IMR-90 (cell line): Measurements from ENCODE around the gene CDKAL1. TPM values are rescaled to one million over a fixed set of nuclear protein-coding genes. Genes with fewer than 3 reads are reported as not detected.

ENCODE experiments used
- ATAC-seq: fragments of 200-7000 bp; cut with Tn5 transposase; 2 replicates; pipeline ENCODE4 v1.9.1; 2020; ENCODE audit warnings: low read depth, mild to moderate bottlenecking, moderate library complexity
- BruUV-seq: library from RNA; stranded (reverse); fragments of 400-500 nt; replicated peaks from 2 replicates; lab custom pipeline; 2021; lab: Mats Ljungman, UMichigan
- CTCF ChIA-PET: fragments of 300-600 bp; formaldehyde crosslinking; extraction: SDS; loops from one replicate; lab custom pipeline; 2021; ENCODE audit warnings: antibody characterized with exemption; lab: Yijun Ruan, JAX
- POLR2A ChIA-PET: fragments of 300-600 bp; sonication (Branson Sonifier 250); formaldehyde crosslinking; loops from one replicate; lab custom pipeline; 2022; ENCODE audit warnings: antibody characterized with exemption; ENCODE audit not compliant: unreplicated experiment; lab: Charles Lee
- DNase-seq: peaks from one replicate; pipeline ENCODE4 v3.0.0; 2013
- H2AFZ ChIP-seq: replicated peaks from 2 replicates; pipeline ENCODE3; 2013; ENCODE audit warnings: low read length, mild to moderate bottlenecking; ENCODE audit not compliant: poor library complexity
- H2AK5ac ChIP-seq: 2 replicates; pipeline ENCODE4 v1.6.1; 2013; ENCODE audit warnings: low read depth, low read length, inconsistent platforms
- H2AK9ac ChIP-seq: replicated peaks from 2 replicates; pipeline ENCODE3; 2013; ENCODE audit warnings: mild to moderate bottlenecking, low read depth, low read length, moderate library complexity; ENCODE audit not compliant: poor library complexity
- H2BK120ac ChIP-seq: 2 replicates; pipeline ENCODE4 v1.6.1; 2013; ENCODE audit warnings: low read depth, low read length, inconsistent platforms
- H2BK15ac ChIP-seq: 3 replicates; pipeline ENCODE4 v1.6.1; 2013; ENCODE audit warnings: low read depth, low read length, inconsistent platforms
- H2BK20ac ChIP-seq: 2 replicates; pipeline ENCODE4 v1.6.1; 2013; ENCODE audit warnings: low read depth, mild to moderate bottlenecking, inconsistent platforms, low read length, moderate library complexity
- H2BK5ac ChIP-seq: 2 replicates; pipeline ENCODE4 v1.6.1; 2013; ENCODE audit warnings: mild to moderate bottlenecking, low read depth, low read length, inconsistent platforms; ENCODE audit not compliant: poor library complexity, severe bottlenecking
- H3K14ac ChIP-seq: replicated peaks from 2 replicates; pipeline ENCODE4 v1.6.1; 2013; ENCODE audit warnings: low read depth, low read length, inconsistent platforms
- H3K18ac ChIP-seq: 2 replicates; pipeline ENCODE4 v1.6.1; 2013; ENCODE audit warnings: low read depth, low read length, control low read depth
- H3K23ac ChIP-seq: 2 replicates; pipeline ENCODE4 v1.6.1; 2013; ENCODE audit warnings: low read depth, low read length, inconsistent platforms
- H3K27ac ChIP-seq: 2 replicates; pipeline ENCODE4 v1.5.1; 2013; ENCODE audit warnings: mild to moderate bottlenecking, control low read depth, low read length; ENCODE audit not compliant: insufficient read depth
- H3K27me3 ChIP-seq: 2 replicates; pipeline ENCODE4 v1.6.1; 2013; ENCODE audit warnings: low read length; ENCODE audit not compliant: control insufficient read depth, insufficient read depth
- H3K36me3 ChIP-seq: 2 replicates; pipeline ENCODE4 v1.6.1; 2013; ENCODE audit warnings: low read length, mixed read lengths; ENCODE audit not compliant: control insufficient read depth, insufficient read depth
- H3K4ac ChIP-seq: 2 replicates; pipeline ENCODE4 v1.6.1; 2013; ENCODE audit warnings: low read depth, low read length, inconsistent platforms
- H3K4me1 ChIP-seq: 2 replicates; pipeline ENCODE4 v1.6.1; 2013; ENCODE audit warnings: low read length, mixed read lengths; ENCODE audit not compliant: control insufficient read depth, insufficient read depth
- H3K4me2 ChIP-seq: 2 replicates; pipeline ENCODE4 v1.6.1; 2013; ENCODE audit warnings: low read depth, mild to moderate bottlenecking, control low read depth, low read length, moderate library complexity
- H3K4me3 ChIP-seq: 2 replicates; pipeline ENCODE4 v1.5.1; 2013; ENCODE audit warnings: low read depth, mild to moderate bottlenecking, control low read depth, low read length, moderate library complexity; ENCODE audit not compliant: insufficient read depth
- H3K56ac ChIP-seq: 2 replicates; pipeline ENCODE4 v1.6.1; 2013; ENCODE audit warnings: low read length, inconsistent platforms; ENCODE audit not compliant: insufficient read depth; ENCODE audit errors: extremely low read depth
- H3K79me1 ChIP-seq, 2 experiments: 2 replicates each; pipeline ENCODE4 v1.6.1; 2013; ENCODE audit warnings: low read length in 2 of 2, inconsistent platforms in 1 of 2, low read depth in 1 of 2
- H3K9ac ChIP-seq: 2 replicates; pipeline ENCODE4 v1.6.1; 2013; ENCODE audit warnings: low read depth, low read length, control low read depth
- H3K9me1 ChIP-seq: 2 replicates; pipeline ENCODE4 v1.6.1; 2013; ENCODE audit warnings: low read length, inconsistent platforms; ENCODE audit not compliant: insufficient read depth
- H3K9me3 ChIP-seq: 2 replicates; pipeline ENCODE4 v1.6.1; 2013; ENCODE audit warnings: low read length; ENCODE audit not compliant: control insufficient read depth, insufficient read depth
- H4K20me1 ChIP-seq: 2 replicates; pipeline ENCODE4 v1.6.1; 2013; ENCODE audit warnings: low read length, inconsistent platforms; ENCODE audit not compliant: insufficient read depth
- H4K5ac ChIP-seq: 2 replicates; pipeline ENCODE4 v1.6.1; 2013; ENCODE audit warnings: mild to moderate bottlenecking, low read depth, low read length, control low read depth
- H4K8ac ChIP-seq, 2 experiments: 2 replicates each; pipeline ENCODE4 v1.6.1; 2013; ENCODE audit warnings: low read depth in 2 of 2, low read length in 2 of 2, control low read depth in 1 of 2, inconsistent platforms in 1 of 2
- H4K91ac ChIP-seq: 2 replicates; pipeline ENCODE4 v1.6.1; 2013; ENCODE audit warnings: low read depth, low read length, inconsistent platforms; ENCODE audit not compliant: insufficient read depth
- BHLHE40 ChIP-seq: fragments of 150-350 bp; IDR thresholded peaks from 2 replicates; pipeline ENCODE4 v1.6.1; 2016; ENCODE audit warnings: mild to moderate bottlenecking, low read depth, low read length
- CEBPB ChIP-seq: IDR thresholded peaks from 2 replicates; pipeline ENCODE4 v1.6.1; 2012; ENCODE audit warnings: low read depth, low read length, improper control_type of control experiment
- MAFK ChIP-seq: IDR thresholded peaks from 2 replicates; pipeline ENCODE4 v1.6.1; 2012; ENCODE audit warnings: low read depth, low read length, improper control_type of control experiment
- WGBS, 2 experiments: methylation state at CpG; one replicate each; pipeline versions ENCODE4 v1.1.5 to v1.1.7; 2013; ENCODE audit warnings: missing lambda C conversion rate in 2 of 2; ENCODE audit not compliant: insufficient read length in 1 of 2; ENCODE audit errors: extremely low coverage in 2 of 2; 5-methylcytosine and 5-hydroxymethylcytosine counted together
- dilution Hi-C: fragments of 300-500 bp; cut with HindIII; formaldehyde crosslinking; loops from one replicate; pipeline ENCODE4 v1.14.3; 2018; ENCODE audit warnings: low sequenced_read_pairs; ENCODE audit not compliant: unreplicated experiment
- in situ Hi-C: fragments of 300-500 bp; cut with MboI; formaldehyde crosslinking; loops from 3 replicates; pipeline ENCODE4 v1.14.3; 2019; ENCODE audit warnings: low sequenced_read_pairs, inconsistent platforms, mixed read lengths
- intact Hi-C: fragments of 100-400 bp; cut with micrococcal nuclease; formaldehyde crosslinking; loops from 2 replicates; pipeline ENCODE4 v1.10.0; 2022
- polyA plus RNA-seq, 3 experiments: library from polyadenylated mRNA; depleted of rRNA; stranded (reverse); fragments of >200 nt; gene quantifications; 2 replicates each; pipeline ENCODE4 v1.2.3, GENCODE V29; 2012; ENCODE audit warnings: low replicate concordance in 1 of 3
- total RNA-seq: library from RNA; depleted of rRNA; stranded (reverse); fragments of >200 nt; gene quantifications from 2 replicates; pipeline ENCODE4 v1.2.3, GENCODE V29; 2012
- TF ChIP-seq, protein P1 (sequence below): fragments of 150-350 bp; IDR thresholded peaks from 2 replicates; pipeline ENCODE4 v1.6.1; 2016; ENCODE audit warnings: low read depth, mild to moderate bottlenecking, low read length, moderate library complexity, borderline replicate concordance

The CDKAL1 gene
- total and polyA plus RNA-seq, 2 of the 4 experiments (the other 2 are of a cell fraction), result 3.7 to 13.1 TPM

DNA sequence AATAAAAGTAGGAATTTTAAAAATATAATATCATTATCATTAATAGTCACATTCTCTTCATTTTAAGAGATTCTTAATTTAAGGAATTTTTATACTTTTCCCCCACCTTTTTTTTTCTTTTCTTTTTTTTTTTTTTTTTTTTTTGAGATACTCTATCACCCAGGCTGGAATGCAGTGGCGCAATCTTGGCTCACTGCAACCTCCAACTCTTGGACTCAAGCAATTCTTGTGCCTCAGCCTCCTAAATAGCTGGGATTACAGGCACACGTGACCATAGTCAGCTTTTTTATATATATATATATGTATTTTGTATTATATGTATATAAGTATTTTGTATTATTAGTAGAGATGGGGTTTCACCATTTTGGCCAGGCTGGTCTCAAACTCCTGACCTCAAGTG, 457.7 kb downstream of the CDKAL1 start:
- Histone ChIP-seq H3K79me1 (no peaks in the 10 kb centered on the region), H2BK5ac (no peak overlapping the region), H4K5ac (no peak overlapping the region), H2BK15ac (no peak overlapping the region), H2BK20ac (no peak overlapping the region), H2AFZ (no peak overlapping the region), H3K56ac (no peak overlapping the region), H3K4me3 (no peak overlapping the region), H4K8ac (no peak overlapping the region), H3K9me3 (no peaks in the 10 kb centered on the region), H2AK9ac (no peak overlapping the region), H3K18ac (no peak overlapping the region), H4K20me1 (no peaks in the 10 kb centered on the region), H3K27ac (no peak overlapping the region), H3K14ac (no peak overlapping the region), H3K27me3 (no peaks in the 10 kb centered on the region), H3K4ac (no peak overlapping the region), H3K4me2 (no peak overlapping the region), H2BK120ac (no peak overlapping the region), H3K4me1 (no peaks in the 10 kb centered on the region), H3K23ac (no peak overlapping the region), H3K36me3 (no peaks in the 10 kb centered on the region), H4K91ac (no peak overlapping the region), H2AK5ac (no peak overlapping the region), H3K9ac (no peak overlapping the region), H3K9me1 (no peaks in the 10 kb centered on the region)
- DNase-seq (no peak), ATAC-seq (no peak)
- dilution Hi-C loops (no loop called here), in situ Hi-C loops (no loop called here), intact Hi-C loops (no loop called here)
- no TSS peak for BruUV-seq
- ChIA-PET CTCF (no interaction called here), POLR2A (interaction anchor here (0.6 kb wide), 1 partner anchor 603 kb away, joined by 3 read pairs; no protein-coding TSS in a partner anchor)
- TF ChIP-seq, protein P1, sequence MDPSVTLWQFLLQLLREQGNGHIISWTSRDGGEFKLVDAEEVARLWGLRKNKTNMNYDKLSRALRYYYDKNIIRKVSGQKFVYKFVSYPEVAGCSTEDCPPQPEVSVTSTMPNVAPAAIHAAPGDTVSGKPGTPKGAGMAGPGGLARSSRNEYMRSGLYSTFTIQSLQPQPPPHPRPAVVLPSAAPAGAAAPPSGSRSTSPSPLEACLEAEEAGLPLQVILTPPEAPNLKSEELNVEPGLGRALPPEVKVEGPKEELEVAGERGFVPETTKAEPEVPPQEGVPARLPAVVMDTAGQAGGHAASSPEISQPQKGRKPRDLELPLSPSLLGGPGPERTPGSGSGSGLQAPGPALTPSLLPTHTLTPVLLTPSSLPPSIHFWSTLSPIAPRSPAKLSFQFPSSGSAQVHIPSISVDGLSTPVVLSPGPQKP, result no peak
- TF ChIP-seq CEBPB (peak; percentile 26; the same call in 1 of the 2 replicates), BHLHE40 (no peak), MAFK (no peak)
- no CpG with 5 or more reads among the region's 2 CpGs for WGBS, 2 experiments
